KBM-7 (cell line): Measurements from ENCODE around the gene PPP1R8.
"Not testable (repeated sequence)": the region's sequence is repeated elsewhere in the genome, so short reads cannot be mapped to it uniquely, and the experiment has no call there.

ENCODE experiments used
- DNase-seq: peaks from one replicate; pipeline ENCODE4 v3.0.0-alpha.2; 2015
- in situ Hi-C: fragments of 300-500 bp; cut with MboI; formaldehyde crosslinking; loops from 2 replicates; pipeline ENCODE4 v1.14.3; 2020; ENCODE audit warnings: low sequenced_read_pairs, low pct_unique_long_range_greater_than_20kb, mixed read lengths

PPP1R8 gene

DNA sequence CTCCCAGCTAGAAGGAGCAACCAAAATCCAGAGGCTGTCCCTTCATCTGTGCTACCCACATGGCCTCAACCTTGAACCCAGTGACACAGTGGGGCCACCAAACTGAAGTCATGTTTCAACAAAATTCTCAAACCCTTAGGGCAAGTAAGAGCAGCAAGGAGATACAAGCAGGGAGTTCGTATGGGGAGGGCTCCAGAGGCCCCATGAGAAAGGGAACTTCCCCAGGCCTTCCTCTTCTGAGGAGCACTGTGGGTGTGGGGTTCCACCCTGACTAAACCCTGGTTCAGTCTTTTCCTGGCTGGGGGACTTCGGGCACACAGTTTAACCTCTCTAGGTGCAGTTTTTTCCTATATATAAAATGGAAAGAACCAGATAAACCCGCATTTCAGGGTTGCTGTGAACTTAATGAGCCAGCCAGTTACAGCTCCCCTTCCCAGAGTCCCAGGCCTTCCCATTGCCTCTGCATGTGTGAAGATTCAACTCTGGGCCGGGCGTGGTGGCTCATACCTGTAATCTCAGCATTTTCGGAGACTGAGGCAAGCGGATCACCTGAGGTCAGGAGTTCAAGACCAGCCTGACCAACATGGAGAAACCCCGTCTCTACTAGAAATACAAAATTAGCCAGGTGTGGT is 33.8 kb downstream of the PPP1R8 start:
- peak; percentile 53 for DNase-seq
- in situ Hi-C loops = loop anchor here (25.0 kb wide), 1 partner anchor 123 kb away; no protein-coding TSS in a partner anchor

- no peak for DNase-seq
- in situ Hi-C loops = loop anchor here (25.0 kb wide), 1 partner anchor 121 kb away; no protein-coding TSS in a partner anchor
These were observed 35.2 kb downstream of the PPP1R8 start for GRCh38 chr1:27865821-27866220.

DNA sequence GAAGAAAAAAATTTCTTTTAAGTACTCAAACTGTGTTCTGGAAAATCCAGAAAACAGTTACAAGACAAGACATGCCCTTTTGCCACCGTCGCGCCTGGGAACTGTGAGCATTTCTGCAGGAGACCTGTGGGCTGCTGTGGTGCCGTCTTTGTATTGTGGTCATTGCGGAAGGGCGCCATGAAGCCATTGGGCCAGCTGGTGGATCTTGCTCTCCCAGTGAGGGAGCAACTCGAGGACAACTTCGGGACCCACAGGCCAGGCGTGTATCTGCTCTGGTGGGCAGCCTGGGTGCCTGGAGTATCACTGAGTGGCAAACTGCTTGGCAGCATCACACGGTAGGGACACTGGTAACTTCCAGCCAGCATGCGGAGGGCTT is 38.0 kb downstream of the PPP1R8 start:
- DNase-seq = no peak
- in situ Hi-C loops = loop anchor here (25.0 kb wide), 1 partner anchor 119 kb away; no protein-coding TSS in a partner anchor

DNA sequence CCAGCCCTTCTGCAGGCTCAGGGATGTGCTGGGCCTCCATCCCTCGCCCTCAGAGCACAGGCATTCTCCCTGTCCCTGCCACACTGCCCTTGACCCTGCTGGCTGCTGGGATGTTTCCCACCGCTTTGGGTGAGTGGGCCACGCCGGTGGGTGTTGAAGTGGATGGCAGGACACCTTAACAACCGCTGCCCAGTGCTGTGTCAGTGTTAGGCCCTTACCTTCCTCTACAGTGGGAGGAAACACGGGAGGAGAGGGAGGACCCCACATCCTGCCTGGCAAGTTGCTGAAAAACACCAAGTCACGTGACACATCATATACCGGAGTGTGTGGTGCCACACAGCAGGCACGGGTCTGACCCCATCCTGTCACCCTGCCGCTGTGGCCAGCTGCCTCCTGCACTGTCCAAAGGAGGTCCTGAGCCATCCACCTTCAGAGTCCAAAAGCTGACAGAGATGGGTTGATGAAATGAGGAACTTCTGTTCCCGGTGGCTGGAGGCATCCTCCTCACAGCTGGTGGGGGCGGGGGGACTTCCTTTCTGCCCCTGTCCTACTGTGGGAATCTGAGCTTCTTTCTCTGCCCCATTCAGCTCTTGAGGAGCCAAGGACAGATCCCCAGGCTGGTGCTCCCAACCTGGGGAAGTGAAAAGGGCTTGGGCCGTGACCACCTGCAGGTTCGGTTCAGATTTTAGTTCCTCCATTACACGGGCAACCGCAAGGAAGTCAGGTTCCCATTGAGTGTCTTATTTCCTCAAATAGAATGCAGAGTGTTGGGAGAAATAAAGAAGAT is 38.5 kb downstream of the PPP1R8 start:
- in situ Hi-C loops = loop anchor here (25.0 kb wide), 1 partner anchor 118 kb away; no protein-coding TSS in a partner anchor
- DNase-seq = peak; percentile 88

GRCh38 chr1:27869719-27870085 is 39.1 kb downstream of the PPP1R8 start:
- in situ Hi-C loops = loop anchor here (25.0 kb wide), 1 partner anchor 118 kb away; no protein-coding TSS in a partner anchor
- DNase-seq = no peak

DNA sequence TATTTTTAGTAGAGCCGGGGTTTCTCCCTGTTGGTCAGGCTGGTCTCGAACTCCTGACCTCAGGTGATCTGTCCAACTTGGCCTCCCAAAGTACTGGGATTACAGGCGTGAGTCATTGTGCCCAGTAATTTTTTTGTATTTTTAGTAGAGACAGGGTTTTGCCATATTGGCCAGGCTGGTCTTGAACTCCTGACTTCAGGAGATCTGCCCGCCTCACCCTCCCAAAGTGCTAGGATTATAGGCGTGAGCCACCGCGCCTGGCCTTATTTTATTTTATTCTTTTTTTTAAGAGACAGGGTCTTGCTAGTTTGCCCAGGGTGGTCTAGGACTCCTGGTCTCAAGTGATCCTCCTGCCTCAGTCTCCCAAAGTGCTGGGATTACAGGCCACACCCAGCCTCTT is 40.5 kb downstream of the PPP1R8 start:
- DNase-seq = not testable (repeated sequence)
- in situ Hi-C loops = loop anchor here (25.0 kb wide), 1 partner anchor 116 kb away; no protein-coding TSS in a partner anchor

DNA sequence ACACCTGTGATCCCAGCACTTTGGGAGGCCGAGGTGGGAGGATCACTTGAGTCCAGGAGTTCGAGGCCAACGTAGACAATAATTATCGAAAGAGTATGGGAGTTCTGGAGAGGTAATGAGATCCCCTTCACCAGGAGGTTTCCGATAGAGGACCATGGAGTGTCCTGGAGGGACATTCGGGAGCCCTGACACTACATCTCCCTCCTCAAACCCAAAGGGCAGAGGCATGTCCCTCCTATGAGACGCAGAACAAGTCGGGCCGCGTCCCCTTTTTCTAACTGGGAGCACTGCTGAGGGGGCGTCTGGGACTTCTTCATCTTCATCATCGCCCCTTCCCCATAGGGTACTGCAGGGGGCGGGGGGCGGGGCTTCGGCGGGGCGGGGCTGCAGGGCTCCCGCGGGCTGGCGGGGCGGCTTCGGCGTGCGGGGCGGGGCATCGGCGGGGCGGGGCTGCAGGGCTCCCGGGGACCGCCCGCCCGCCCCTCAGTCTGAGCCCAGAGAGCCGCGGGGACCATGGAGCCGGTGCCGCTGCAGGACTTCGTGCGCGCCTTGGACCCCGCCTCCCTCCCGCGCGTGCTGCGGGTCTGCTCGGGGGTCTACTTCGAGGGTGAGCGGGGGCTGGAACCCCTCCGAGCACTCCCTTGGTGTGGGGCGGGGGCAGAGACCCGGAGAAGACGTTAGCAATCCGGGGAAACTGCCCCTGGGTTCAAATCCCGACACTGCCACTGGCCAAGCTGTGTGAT is 41.6 kb downstream of the PPP1R8 start, which contains the start of gene THEMIS2:
Gene THEMIS2 (plus strand): TSS at position 486 of the 743 bp plus-strand sequence. CDS start 28 bp downstream, at position 514.
- in situ Hi-C loops = loop anchor here (25.0 kb wide), 1 partner anchor 115 kb away; no protein-coding TSS in a partner anchor
- DNase-seq = peak; percentile 42

- DNase-seq = peak; percentile 24
- in situ Hi-C loops = loop anchor here (25.0 kb wide), 1 partner anchor 114 kb away; no protein-coding TSS in a partner anchor
These were observed 42.4 kb downstream of the PPP1R8 start for GRCh38 chr1:27872802-27873551.

GRCh38 chr1:27873671-27874384 is 43.2 kb downstream of the PPP1R8 start:
- in situ Hi-C loops = loop anchor here (25.0 kb wide), 1 partner anchor 113 kb away; no protein-coding TSS in a partner anchor
- DNase-seq = peak; percentile 28

DNA sequence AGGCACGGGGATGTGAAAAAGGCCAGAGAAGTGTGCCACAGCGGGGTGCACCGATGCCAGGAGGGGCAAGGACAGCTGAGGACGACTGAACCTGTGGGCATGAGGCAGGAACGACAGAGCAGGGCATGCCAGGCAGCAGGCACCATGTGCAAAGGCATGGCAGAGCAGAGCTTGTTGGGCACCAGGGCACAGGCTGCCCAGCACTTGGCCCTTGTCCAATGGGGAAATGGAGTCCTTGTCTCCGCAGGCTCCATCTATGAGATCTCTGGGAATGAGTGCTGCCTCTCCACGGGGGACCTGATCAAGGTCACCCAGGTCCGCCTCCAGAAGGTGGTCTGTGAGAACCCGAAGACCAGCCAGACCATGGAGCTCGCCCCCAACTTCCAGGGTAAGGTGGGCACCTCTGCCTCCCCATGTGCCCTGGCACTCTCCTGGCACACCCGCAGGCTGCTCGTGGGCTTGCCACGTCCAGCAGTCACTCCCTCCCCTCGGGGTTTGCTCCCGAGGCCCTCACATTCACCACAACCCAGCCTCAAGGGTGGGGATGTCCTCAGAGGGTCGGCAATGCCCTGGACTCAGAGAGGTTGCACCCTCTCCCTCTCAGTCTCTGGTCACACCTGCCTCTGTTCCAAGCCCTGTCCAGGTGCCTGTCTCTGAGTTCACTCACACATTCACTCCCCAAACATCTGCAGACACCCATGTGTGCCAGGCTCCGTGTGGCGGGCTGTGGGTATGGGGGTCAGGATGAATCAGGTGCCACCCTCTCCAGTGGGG is 45.9 kb downstream of the PPP1R8 start:
- no peak for DNase-seq
- in situ Hi-C loops = no loop called here

DNA sequence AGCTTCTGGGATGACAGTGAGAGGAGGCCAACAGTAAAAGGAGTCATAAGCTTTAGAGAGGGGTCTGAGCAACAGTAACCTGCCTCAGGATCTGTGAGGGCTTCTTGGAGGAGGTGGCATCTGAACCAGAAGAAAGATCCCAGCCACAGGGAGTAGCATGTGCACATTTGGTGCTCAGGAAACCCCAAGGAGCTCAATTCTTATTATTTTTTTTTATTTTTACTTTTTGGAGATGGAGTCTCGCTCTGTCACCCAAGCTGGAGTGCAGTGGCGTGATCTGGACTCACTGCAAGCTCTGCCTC is 46.5 kb downstream of the PPP1R8 start:
- in situ Hi-C loops = no loop called here

DNA sequence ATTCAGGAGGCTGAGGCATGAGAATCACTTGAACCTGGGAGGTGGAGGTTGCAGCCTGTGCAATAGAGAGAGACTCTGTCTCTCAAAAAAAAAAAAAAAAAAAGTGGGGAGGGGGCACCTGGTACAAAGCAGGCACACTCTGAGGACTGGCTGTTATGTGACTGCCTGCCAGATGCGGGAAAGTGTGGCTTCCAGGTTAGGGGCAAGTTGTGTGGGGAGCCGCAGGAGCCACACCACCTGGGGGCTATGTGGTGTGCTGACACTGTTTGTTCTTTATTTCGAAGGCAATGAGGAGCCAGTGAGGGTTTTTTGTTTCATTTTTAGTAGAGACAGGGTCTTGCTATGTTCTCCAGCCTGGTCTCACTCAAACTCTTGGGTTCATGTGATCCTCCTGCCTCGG is 47.5 kb downstream of the PPP1R8 start:
- DNase-seq = no peak
- in situ Hi-C loops = no loop called here

More for the DNA sequence above, 46.5 kb downstream of the PPP1R8 start:
- no peak for DNase-seq

GRCh38 chr1:27878787-27879335 is 48.3 kb downstream of the PPP1R8 start:
- in situ Hi-C loops = no loop called here
- DNase-seq = no peak

- in situ Hi-C loops = no loop called here
These were observed 48.9 kb downstream of the PPP1R8 start for GRCh38 chr1:27879374-27880082.

GRCh38 chr1:27882543-27882903 is 51.9 kb downstream of the PPP1R8 start:
- in situ Hi-C loops = no loop called here
- no peak for DNase-seq

More at GRCh38 chr1:27879374-27880082, 48.9 kb downstream of the PPP1R8 start:
- no peak for DNase-seq

- in situ Hi-C loops = no loop called here
- DNase-seq = no peak
These were observed 53.0 kb downstream of the PPP1R8 start for GRCh38 chr1:27883536-27883935.
